Left lung (tissue), 10 donors: ENCODE measurements around the gene AKNA. TPM values are rescaled to one million over a fixed set of nuclear protein-coding genes. Genes with fewer than 3 reads are reported as not detected.

ENCODE experiments used
- ATAC-seq: fragments of 200-7000 bp; cut with Tn5 transposase; one replicate; pipeline ENCODE4 v1.9.1; 2020; ENCODE audit warnings: moderate library complexity
- DNase-seq, 4 donors: peaks; one replicate each; pipeline ENCODE4 v3.0.0-alpha.2; 2013 to 2020
- H3K27ac ChIP-seq, 2 donors: fragments of 200-600 bp; sonication (generic) in 1 of 2; one replicate each; pipeline versions ENCODE4 v1.5.0 to v1.8.0; 2020 to 2021
- H3K27me3 ChIP-seq, 2 donors: fragments of 200-600 bp; sonication (generic) in 1 of 2; one replicate each; pipeline versions ENCODE4 v1.5.0 to v1.8.0; 2020 to 2021
- H3K36me3 ChIP-seq, 2 donors: fragments of 200-600 bp; sonication (generic) in 1 of 2; one replicate each; pipeline versions ENCODE4 v1.5.0 to v1.8.0; 2020 to 2021
- H3K4me1 ChIP-seq, 2 donors: fragments of 200-600 bp; one replicate each; pipeline ENCODE4 v1.8.0; 2021
- H3K4me3 ChIP-seq, 2 donors: fragments of 200-600 bp; sonication (generic) in 1 of 2; one replicate each; pipeline versions ENCODE4 v1.5.0 to v1.8.0; 2020 to 2021; ENCODE audit warnings: mild to moderate bottlenecking in 1 of 2
- H3K9me3 ChIP-seq, 2 donors: fragments of 200-600 bp; sonication (generic) in 1 of 2; one replicate each; pipeline versions ENCODE4 v1.5.0 to v1.8.0; 2020 to 2021
- CTCF ChIP-seq, 2 donors: fragments of 200-600 bp; sonication (generic) in 1 of 2; IDR thresholded peaks; one replicate each; pipeline versions ENCODE4 v1.5.0 to v1.8.0; 2021; ENCODE audit warnings: antibody characterized with exemption in 2 of 2
- intact Hi-C, 2 donors: fragments of 100-400 bp; cut with DNase I; formaldehyde crosslinking; loops; one replicate each; pipeline versions ENCODE4 v1.11.2 to v1.14.2; 2022
- polyA plus RNA-seq, 6 donors: library from polyadenylated mRNA; unstranded; fragments of 120-200 nt; gene quantifications; one replicate each; pipeline ENCODE4 v1.2.1, GENCODE V29; 2013; ENCODE audit not compliant: insufficient read length in 6 of 6
- total RNA-seq, 2 donors: library from RNA; stranded (reverse); fragmentation: NEBNext Ultra II Directional; extraction: Animal tissue kit (Norgen Biotek cat#: 25700); gene quantifications; one replicate each; pipeline ENCODE4 v1.2.1, GENCODE V29; 2021
- donor health status: DM: no; HTN: yes; CAD: no.
- donor health status: DM: no; HTN: no; CAD: no.

The AKNA gene
- total and polyA plus RNA-seq, 8 donors, result 25.1 to 55.3 (median 36.7) TPM

DNA sequence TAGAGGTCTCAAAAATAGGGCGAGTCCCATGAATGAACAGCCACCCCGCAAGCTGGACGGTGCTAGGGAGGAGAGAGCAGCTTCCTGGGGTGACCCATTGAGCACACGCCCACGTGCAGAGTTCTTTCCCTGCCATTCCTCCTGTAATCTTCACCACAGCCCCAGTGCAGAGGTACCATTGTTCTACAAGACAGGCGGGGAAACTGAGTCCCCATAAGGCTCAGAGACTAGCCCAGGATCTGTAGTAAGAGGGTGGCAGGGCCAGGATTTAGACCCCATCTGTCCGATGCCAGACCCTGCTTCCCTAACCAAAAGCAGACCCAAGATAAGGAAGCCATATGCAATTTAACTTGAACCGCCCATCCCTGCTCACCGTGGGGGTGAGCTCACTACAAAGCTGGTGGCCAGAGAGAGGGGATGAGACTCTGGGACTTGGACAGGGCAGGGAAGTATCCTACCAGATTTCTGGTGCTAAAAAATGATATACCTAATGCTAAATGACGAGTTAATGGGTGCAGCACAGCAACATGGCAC, 101.6 kb downstream of the AKNA start:
- DNase-seq (peak in 1 of 4 donors; percentile 8), ATAC-seq (no peak)
- no peaks in the 10 kb centered on the region for H3K4me1 ChIP-seq
- H3K4me3 ChIP-seq, result no peak overlapping the region
- peaks cover 0 to 8% of the 10 kb centered on the region in 2 donors for H3K36me3 ChIP-seq
- peaks cover 0 to 5% of the 10 kb centered on the region in 2 donors for H3K27me3 ChIP-seq
- H3K27ac ChIP-seq, result no peak overlapping the region
- H3K9me3 ChIP-seq, result no peaks in the 10 kb centered on the region
- intact Hi-C loops, result loop anchor here in 1 of 2 donors (10.0 kb wide), 1 partner anchor 131 kb away; the partner anchor contains the start of gene COL27A1
- TF ChIP-seq CTCF (IDR thresholded peaks at IDR 0.05), result no peak

DNA sequence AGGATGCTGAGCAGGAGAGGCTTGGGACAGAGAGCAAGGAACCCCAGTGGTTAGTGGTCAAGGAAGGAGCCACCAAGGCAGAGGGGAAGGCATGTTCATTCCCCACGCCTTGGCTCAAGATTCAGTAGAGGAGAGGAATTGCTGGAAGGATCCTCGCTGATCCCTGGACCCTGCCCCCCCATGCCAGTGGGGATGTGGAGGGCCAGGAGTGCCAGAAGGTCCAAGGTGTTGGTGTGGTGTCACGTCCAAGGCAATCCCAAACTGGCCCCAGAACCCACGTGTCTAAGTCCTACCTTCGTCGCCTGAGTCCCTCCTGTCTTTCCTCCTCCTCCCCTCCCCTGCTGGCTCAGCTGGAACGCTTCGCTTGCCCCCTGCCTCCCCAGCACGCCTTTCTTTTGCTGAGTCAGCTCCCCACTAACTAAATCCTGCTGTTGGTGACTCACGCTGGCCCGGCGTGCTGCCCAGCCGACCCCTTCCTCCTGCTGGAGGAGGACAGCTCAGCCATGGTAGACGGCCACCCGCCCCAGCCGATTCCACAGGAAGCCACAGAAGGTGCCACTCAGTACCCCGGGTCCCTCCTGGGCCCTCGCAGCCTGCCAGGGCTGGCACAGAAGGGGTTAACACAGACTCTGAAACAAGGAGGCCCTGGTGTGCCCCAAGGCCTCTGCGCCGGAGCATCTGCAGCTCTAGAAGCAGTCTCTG, 102.5 kb downstream of the AKNA start:
- Histone ChIP-seq H3K27ac (peak overlapping the region in 1 of 2 donors; percentile 7), H3K36me3 (peaks cover 0 to 8% of the 10 kb centered on the region in 2 donors), H3K9me3 (no peaks in the 10 kb centered on the region), H3K4me3 (no peak overlapping the region), H3K27me3 (peaks cover 0 to 5% of the 10 kb centered on the region in 2 donors), H3K4me1 (no peaks in the 10 kb centered on the region)
- intact Hi-C loops, result loop anchor here in 1 of 2 donors (10.0 kb wide), 1 partner anchor 131 kb away; the partner anchor contains the start of gene COL27A1
- ATAC-seq, result peak; percentile 61
- peak; percentile 61 to 86 (median 78) for DNase-seq
- no peak for TF ChIP-seq CTCF (IDR thresholded peaks at IDR 0.05)

GRCh38 chr9:114284316-114285060, 103.3 kb downstream of the AKNA start:
- peak in 2 of 4 donors; percentile 26 to 49 for DNase-seq
- intact Hi-C loops, result loop anchor here in 1 of 2 donors (10.0 kb wide), 1 partner anchor 130 kb away; the partner anchor contains the start of gene COL27A1
- Histone ChIP-seq H3K9me3 (no peaks in the 10 kb centered on the region), H3K4me3 (no peak overlapping the region), H3K4me1 (no peaks in the 10 kb centered on the region), H3K27me3 (peaks cover 0 to 5% of the 10 kb centered on the region in 2 donors), H3K27ac (no peak overlapping the region), H3K36me3 (peaks cover 0 to 8% of the 10 kb centered on the region in 2 donors)
- no peak for TF ChIP-seq CTCF (IDR thresholded peaks at IDR 0.05)
- ATAC-seq, result no peak

Other genes starting within 250 kb of the AKNA start
- gene COL27A1, start 232.4 kb downstream of the AKNA start, total RNA-seq, result 10 to 100 TPM; 15.8 to 23.5 TPM
- gene COL27A1, start 232.4 kb downstream of the AKNA start, polyA plus RNA-seq, result 100 to 1,000 TPM; 112 to 180 (median 168) TPM
- gene ORM1, start 64.9 kb downstream of the AKNA start, total RNA-seq, result 10 to 100 TPM in 1 of 2 donors, 1 to 10 TPM in 1; 6.9 to 87.0 TPM
- gene ORM1, start 64.9 kb downstream of the AKNA start, polyA plus RNA-seq, result 1 to 10 TPM; 3.0 to 6.9 (median 4.5) TPM
- 10 to 100 TPM in 1 of 2 donors, 1 to 10 TPM in 1; 3.4 to 29.9 TPM for gene ORM2, start 58.1 kb downstream of the AKNA start, total RNA-seq
- 1 to 10 TPM in 3 of 6 donors, under 1 TPM in 3; 0.46 to 1.9 (median 1.2) TPM for gene ORM2, start 58.1 kb downstream of the AKNA start, polyA plus RNA-seq
- 1 to 10 TPM; 5.1 to 6.8 TPM for gene WHRN, start 117.5 kb upstream of the AKNA start, total RNA-seq
- 10 to 100 TPM in 5 of 6 donors, 1 to 10 TPM in 1; 9.3 to 17.3 (median 12.0) TPM for gene WHRN, start 117.5 kb upstream of the AKNA start, polyA plus RNA-seq
- gene ATP6V1G1, start 199.8 kb upstream of the AKNA start, total RNA-seq, result 10 to 100 TPM; 96.6 to 99.9 TPM
- 100 to 1,000 TPM; 157 to 182 (median 162) TPM for gene ATP6V1G1, start 199.8 kb upstream of the AKNA start, polyA plus RNA-seq
- gene TMEM268, start 223.3 kb upstream of the AKNA start, total RNA-seq, result 10 to 100 TPM; 12.9 to 17.4 TPM
- 10 to 100 TPM; 12.4 to 18.7 (median 15.4) TPM for gene TMEM268, start 223.3 kb upstream of the AKNA start, polyA plus RNA-seq